Caki2 (cell line): Measurements from ENCODE around the gene HDAC7. TPM values are rescaled to one million over a fixed set of nuclear protein-coding genes. Genes with fewer than 3 reads are reported as not detected.

Experiments used
- DNase-seq: peaks from one replicate; pipeline ENCODE4 v3.0.0-alpha.2; 2015; ENCODE audit warnings: low read depth
- in situ Hi-C: cut with HindIII; loops from 2 replicates; pipeline ENCODE4 v1.10.0; 2016; ENCODE audit warnings: low sequenced_read_pairs, low pct_unique_long_range_greater_than_20kb, mixed read lengths
- total RNA-seq: library from RNA; depleted of rRNA; stranded (reverse); fragments of >200 nt; shearing (Covaris generic); gene quantifications from 2 replicates; pipeline ENCODE4 v1.2.3, GENCODE V29; 2014; ENCODE audit warnings: low replicate concordance

Gene HDAC7
- total RNA-seq, 1 experiment from 2014 or later: 12.4 TPM

- in situ Hi-C loops: no loop called here
- no peak for DNase-seq
Measured at GRCh38 chr12:47803191-47803875, 16.4 kb downstream of the HDAC7 start.

- in situ Hi-C loops: no loop called here
- no peak for DNase-seq
Measured at GRCh38 chr12:47802312-47802711, 17.4 kb downstream of the HDAC7 start.

GRCh38 chr12:47801904-47802246 lies 17.8 kb downstream of the HDAC7 start:
- in situ Hi-C loops: no loop called here
- no peak for DNase-seq

GRCh38 chr12:47801170-47801903 lies 18.4 kb downstream of the HDAC7 start:
- peak; percentile 58 for DNase-seq
- in situ Hi-C loops: no loop called here

- no peak for DNase-seq
- in situ Hi-C loops: no loop called here
Measured at GRCh38 chr12:47800582-47800981, 19.1 kb downstream of the HDAC7 start.

DNA sequence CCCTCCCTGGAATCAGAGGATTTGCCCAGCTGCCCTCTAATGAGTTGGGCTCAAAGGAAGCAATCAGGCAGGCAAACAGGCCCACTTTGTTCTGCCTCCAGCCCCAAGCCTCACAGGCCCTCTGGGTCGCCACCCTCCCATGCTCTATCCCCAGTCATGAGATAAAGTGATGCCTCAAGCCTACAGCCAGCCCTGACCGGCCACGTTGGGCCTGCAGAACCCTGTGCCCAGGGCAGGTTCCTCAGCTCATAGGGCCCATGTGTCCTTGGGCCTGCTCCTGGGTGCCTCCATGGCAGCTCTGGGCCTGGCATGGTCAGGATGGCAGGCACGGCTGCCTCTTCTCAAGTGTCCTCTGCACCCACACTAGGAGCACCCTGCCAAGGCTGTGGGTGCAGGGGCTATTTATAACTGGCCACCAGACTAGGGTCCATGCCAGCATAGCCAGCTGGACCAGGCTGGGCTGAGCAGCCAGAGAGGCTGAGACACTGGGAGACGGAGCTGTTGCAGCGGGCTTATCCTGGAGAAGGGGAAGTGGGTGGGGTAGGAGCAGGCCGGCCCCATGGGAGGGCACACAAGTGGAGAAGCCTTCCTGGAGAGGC lies 20.2 kb downstream of the HDAC7 start:
- no peak for DNase-seq
- in situ Hi-C loops: no loop called here

GRCh38 chr12:47798382-47798948 lies 21.2 kb downstream of the HDAC7 start:
- DNase-seq: no peak
- in situ Hi-C loops: no loop called here

DNA sequence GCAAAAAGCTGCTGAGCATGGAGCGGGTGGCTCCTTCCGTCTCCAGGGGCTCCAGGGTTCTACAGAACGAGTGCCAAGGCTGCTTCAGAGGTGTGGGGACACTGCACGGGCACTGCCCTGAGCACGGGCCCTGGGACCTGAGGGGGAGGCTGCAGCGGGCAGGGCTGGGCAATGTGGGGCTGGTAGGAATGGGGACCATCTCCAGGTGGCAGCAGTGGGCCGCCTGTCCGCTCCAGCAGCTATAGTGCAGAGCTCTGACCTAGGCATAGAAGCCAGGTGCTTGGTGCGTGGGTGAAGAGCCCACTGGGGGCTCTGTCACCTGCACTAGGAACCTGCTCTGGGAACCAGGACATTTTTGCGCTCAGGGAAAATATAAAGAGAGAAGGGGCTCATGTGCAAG lies 22.3 kb downstream of the HDAC7 start:
- peak; percentile 37 for DNase-seq
- in situ Hi-C loops: no loop called here

DNA sequence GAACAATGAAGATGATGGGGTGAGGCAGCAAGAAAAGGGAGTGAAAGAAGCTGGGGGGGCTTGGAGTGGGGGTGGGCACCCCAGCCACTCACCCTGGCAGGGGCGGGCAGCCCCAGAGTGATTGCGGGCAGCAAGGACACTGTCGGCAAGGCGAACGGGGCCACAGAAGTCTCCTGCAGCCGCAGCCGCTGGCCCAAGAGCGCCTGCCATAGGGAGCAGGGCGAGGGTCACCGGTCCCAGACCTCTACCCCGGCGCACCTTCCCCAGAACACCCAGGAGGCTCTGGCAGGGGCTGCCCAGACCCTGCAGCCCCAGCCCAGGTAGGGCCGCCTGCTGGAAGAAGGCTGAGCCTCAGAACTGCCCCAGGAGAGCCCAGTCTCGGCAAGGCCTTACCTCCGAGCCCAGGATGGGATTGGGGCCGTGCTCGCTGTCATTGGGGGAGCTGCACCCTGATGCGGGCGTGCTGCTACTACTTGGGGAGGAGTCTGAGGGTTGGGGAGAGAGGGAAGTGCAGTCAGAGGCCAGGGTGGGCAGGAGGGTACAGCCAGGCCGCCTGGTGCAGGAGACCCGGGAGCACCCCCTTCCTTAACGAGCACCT lies 23.8 kb downstream of the HDAC7 start:
- in situ Hi-C loops: no loop called here
- no peak for DNase-seq

- DNase-seq: no peak
- in situ Hi-C loops: no loop called here
Measured at GRCh38 chr12:47795121-47795813, 24.4 kb downstream of the HDAC7 start.

DNA sequence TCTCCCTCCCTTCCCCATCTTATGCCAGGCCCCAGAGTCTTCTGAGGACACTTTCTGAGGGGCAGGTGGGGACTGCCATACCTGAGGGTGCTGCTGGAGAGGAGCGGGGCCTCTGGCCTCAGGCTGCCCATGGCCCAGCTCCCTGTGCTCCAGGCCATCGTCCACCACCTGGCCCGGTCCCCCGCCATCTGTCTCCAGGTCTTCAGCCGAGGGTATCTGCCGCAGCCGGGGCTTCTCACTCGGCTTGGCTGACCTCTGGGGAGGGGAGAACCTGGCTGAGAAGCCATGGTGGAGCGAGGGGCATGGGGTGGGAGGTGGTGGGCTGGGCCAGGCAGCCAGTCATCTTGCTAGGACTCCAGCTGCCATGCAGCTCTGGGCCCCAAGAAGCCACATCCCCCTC lies 25.0 kb downstream of the HDAC7 start:
- in situ Hi-C loops: no loop called here
- DNase-seq: no peak

DNA sequence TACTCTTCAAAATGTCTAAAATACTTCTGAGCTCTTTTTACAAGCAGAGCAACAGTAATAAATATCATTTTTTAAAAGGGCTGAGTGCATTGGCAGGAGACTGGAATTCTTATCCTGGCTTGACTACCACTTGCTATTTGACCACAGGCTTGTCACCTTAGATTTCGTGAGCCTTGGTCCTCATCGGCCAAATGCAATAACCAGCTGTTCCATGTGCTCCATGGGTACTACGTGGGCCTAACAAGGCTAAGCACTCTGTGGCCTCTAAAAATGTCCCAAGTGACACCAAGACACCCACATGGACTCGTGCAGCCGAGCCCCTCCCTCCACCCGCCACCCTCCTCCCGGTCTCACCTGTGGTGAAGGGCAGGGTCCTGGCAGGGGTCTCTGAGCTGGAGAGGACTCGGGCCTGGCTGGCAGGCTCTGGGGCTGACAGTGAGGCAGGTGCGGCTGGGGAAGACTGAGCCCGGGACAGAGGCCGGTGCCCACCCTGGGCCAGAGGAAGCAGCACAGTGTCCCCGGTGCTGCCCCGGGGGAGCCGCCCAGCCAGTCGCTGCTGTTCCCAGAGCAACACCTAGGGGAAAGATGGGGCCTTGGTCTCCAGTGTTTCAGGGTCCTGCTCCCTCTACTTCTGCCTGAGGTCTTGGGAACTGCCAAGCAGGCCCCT lies 26.6 kb downstream of the HDAC7 start:
- in situ Hi-C loops: no loop called here
- no peak for DNase-seq

- in situ Hi-C loops: no loop called here
- DNase-seq: no peak
Measured at GRCh38 chr12:47791874-47792273, 27.8 kb downstream of the HDAC7 start.

DNA sequence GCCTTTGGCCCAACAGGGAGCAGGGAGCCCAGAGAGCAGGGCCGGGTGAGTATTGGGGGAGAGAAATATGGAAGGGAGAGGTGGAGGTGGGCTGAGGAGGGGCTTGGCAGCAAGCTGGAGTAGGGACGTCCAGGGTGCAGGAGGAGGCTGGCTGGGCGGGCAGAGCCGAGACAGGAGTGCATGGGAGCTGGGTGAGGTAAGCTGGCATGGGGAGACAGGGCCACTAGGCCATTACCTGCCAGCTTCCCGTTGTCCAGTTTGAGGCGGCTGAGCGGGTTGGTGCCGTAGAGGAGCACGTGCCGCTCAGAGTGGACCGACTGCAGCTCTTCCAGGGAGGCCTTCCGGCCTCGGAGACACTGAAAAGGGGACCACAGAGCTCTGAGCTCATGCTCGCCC lies 28.4 kb downstream of the HDAC7 start:
- DNase-seq: no peak
- in situ Hi-C loops: no loop called here

- no peak for DNase-seq
- in situ Hi-C loops: no loop called here
Measured at GRCh38 chr12:47790676-47791350, 28.9 kb downstream of the HDAC7 start.

GRCh38 chr12:47789712-47790489 lies 29.8 kb downstream of the HDAC7 start:
- no peak for DNase-seq
- in situ Hi-C loops: no loop called here

GRCh38 chr12:47789141-47789540 lies 30.6 kb downstream of the HDAC7 start:
- no peak for DNase-seq
- in situ Hi-C loops: no loop called here
